ENCODE measurements around the gene WWP2. TPM values are rescaled to one million over a fixed set of nuclear protein-coding genes. Genes with fewer than 3 reads are reported as not detected.

Gene WWP2
- total and polyA plus RNA-seq, 7 donors = 11.4 to 59.0 (median 23.9) TPM

GRCh38 chr16:69938981-69939820, 177.1 kb downstream of the WWP2 start:
- no peak overlapping the region for H3K27ac ChIP-seq
- H3K4me3 ChIP-seq = no peak overlapping the region
- H3K9me3 ChIP-seq = no peaks in the 10 kb centered on the region
- no peaks in the 10 kb centered on the region for H3K27me3 ChIP-seq
- no peak for DNase-seq
- 93 to 95% methylated on average over 28 of the region's 28 CpGs for WGBS, 2 donors
- no peaks in the 10 kb centered on the region for H3K4me1 ChIP-seq
- H3K36me3 ChIP-seq = peaks cover 20 to 72% (median 41%) of the 10 kb centered on the region in 4 donors
- no peak for TF ChIP-seq POLR2A (IDR thresholded peaks at IDR 0.05)
- no peak for TF ChIP-seq POLR2AphosphoS5 (IDR thresholded peaks at IDR 0.05)
- TF ChIP-seq EP300 (IDR thresholded peaks at IDR 0.05) = no peak
- TF ChIP-seq, protein P1, sequence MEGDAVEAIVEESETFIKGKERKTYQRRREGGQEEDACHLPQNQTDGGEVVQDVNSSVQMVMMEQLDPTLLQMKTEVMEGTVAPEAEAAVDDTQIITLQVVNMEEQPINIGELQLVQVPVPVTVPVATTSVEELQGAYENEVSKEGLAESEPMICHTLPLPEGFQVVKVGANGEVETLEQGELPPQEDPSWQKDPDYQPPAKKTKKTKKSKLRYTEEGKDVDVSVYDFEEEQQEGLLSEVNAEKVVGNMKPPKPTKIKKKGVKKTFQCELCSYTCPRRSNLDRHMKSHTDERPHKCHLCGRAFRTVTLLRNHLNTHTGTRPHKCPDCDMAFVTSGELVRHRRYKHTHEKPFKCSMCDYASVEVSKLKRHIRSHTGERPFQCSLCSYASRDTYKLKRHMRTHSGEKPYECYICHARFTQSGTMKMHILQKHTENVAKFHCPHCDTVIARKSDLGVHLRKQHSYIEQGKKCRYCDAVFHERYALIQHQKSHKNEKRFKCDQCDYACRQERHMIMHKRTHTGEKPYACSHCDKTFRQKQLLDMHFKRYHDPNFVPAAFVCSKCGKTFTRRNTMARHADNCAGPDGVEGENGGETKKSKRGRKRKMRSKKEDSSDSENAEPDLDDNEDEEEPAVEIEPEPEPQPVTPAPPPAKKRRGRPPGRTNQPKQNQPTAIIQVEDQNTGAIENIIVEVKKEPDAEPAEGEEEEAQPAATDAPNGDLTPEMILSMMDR (IDR thresholded peaks at IDR 0.05) = no peak
- intact Hi-C loops (cut with DNase I) = no loop called here

GRCh38 chr16:69939821-69940585, 177.9 kb downstream of the WWP2 start:
- no peak for DNase-seq
- no peaks in the 10 kb centered on the region for H3K9me3 ChIP-seq
- H3K4me1 ChIP-seq = no peaks in the 10 kb centered on the region
- H3K27me3 ChIP-seq = no peaks in the 10 kb centered on the region
- H3K27ac ChIP-seq = no peak overlapping the region
- peaks cover 20 to 64% (median 38%) of the 10 kb centered on the region in 4 donors for H3K36me3 ChIP-seq
- intact Hi-C loops (cut with DNase I) = no loop called here
- TF ChIP-seq EP300 (IDR thresholded peaks at IDR 0.05) (no peak), POLR2AphosphoS5 (IDR thresholded peaks at IDR 0.05) (no peak), POLR2A (IDR thresholded peaks at IDR 0.05) (no peak)
- TF ChIP-seq, protein P1 (IDR thresholded peaks at IDR 0.05) = no peak
- no peak overlapping the region for H3K4me3 ChIP-seq
- 95 to 96% methylated on average over 26 of the region's 26 CpGs for WGBS, 2 donors

DNA sequence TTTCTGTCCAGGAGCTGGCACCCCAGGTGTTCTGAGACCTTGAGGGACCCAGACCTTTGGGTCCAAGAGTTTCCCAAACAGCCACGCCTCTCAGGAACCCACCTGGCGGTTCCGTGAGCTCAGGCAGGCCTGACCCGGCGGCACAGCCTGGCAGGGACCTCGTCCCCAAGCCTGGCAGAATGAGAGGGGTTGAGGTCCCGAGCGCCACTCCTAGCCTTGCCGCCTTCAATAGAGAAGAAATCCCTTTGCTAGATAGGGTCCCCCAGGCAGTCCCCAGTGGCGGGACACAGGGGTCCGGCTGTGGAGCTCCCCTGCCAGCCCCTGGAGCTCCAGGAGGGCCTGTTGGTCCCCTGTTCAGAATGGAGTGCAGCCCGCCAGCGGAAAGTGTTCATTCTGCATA, 178.5 kb downstream of the WWP2 start:
- Histone ChIP-seq H3K36me3 (peaks cover 19 to 57% (median 33%) of the 10 kb centered on the region in 4 donors), H3K27me3 (no peaks in the 10 kb centered on the region), H3K4me3 (no peak overlapping the region), H3K4me1 (no peaks in the 10 kb centered on the region), H3K27ac (no peak overlapping the region), H3K9me3 (no peaks in the 10 kb centered on the region)
- intact Hi-C loops (cut with DNase I) = no loop called here
- 96% methylated on average over 13 of the region's 13 CpGs for WGBS, 2 donors
- TF ChIP-seq POLR2AphosphoS5 (IDR thresholded peaks at IDR 0.05) (no peak), EP300 (IDR thresholded peaks at IDR 0.05) (no peak), POLR2A (IDR thresholded peaks at IDR 0.05) (no peak)
- TF ChIP-seq, protein P1 (IDR thresholded peaks at IDR 0.05) = no peak
- no peak for DNase-seq

DNA sequence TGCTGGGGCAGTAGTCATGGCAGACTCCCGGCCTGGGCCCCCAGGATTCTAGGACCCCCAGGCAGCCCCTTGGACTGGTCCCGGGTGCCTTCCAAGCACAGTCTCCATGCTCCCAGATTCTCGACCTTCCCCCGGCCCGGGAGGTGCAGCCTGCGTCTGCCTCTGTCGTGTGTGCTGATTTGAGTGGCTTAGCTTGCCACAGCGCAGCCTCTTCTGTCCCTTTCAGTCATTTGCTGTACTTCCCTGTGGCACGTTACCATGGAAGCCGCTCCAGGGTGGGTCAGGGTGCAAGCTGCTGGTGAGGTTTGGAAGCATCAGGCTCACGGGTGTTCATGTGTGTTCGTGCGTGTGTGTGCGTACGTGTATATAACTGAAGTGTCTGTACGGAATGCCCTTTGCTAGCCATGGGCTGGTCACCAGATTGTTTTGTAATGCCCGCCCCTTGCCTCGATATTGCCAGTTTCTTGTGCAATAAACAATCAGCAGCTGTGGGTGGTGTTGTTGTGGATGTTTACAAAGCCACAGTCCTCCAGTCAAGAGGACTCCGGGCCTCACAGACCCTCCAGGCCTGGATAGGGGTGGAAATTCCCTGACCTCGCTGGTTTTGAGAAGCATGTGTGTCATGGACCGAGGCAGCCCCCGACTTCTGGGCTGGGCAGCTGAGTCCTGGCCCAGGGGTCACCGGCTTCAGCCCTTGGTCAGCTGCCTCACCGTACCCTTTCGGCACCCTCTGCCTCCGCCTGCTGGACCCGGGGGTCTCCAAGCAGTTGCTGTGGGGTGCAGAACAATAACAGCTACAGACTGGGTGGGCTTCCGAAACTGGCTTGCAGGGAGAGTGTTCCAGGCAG, 179.3 kb downstream of the WWP2 start:
- Histone ChIP-seq H3K36me3 (peaks cover 11 to 49% (median 25%) of the 10 kb centered on the region in 4 donors), H3K9me3 (no peaks in the 10 kb centered on the region), H3K4me3 (no peak overlapping the region), H3K27ac (no peak overlapping the region), H3K4me1 (no peaks in the 10 kb centered on the region), H3K27me3 (no peaks in the 10 kb centered on the region)
- TF ChIP-seq EP300 (IDR thresholded peaks at IDR 0.05) (no peak), POLR2AphosphoS5 (IDR thresholded peaks at IDR 0.05) (no peak), POLR2A (IDR thresholded peaks at IDR 0.05) (no peak)
- TF ChIP-seq, protein P1 (IDR thresholded peaks at IDR 0.05) = no peak
- WGBS, 2 donors = 88 to 92% methylated on average over 28 of the region's 28 CpGs
- intact Hi-C loops (cut with DNase I) = no loop called here
- DNase-seq = no peak

All from sigmoid colon (tissue), 7 donors.